ENCODE data around the gene CDC26. TPM values are rescaled to one million over a fixed set of nuclear protein-coding genes. Genes with fewer than 3 reads are reported as not detected.

The CDC26 gene
- total RNA-seq, 1 experiment from 2014 or later, result 22.0 TPM

DNA sequence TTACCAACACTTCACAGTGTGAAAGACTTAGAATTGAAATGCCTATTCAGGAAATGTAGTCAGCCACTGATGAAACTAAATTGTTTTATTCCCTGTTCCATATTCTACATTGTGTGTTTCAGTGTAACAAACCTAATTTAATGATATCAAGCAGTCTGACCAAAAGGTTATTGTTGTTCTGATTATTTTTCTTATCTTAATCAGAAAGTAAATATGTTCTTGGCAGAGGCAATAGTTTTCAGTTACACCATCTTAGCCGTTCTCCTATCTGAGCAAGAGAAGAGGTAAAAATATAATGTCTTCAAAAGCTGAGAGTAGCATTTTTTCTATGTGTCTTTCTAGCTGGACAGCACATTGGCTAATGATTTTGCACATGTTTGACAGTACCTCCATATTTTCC, 17.1 kb downstream of the CDC26 start:
- Histone ChIP-seq H3K9ac (ENCODE audit: low read length) (no peak overlapping the region), H3K27ac (ENCODE audit: low read depth, low read length) (no peak overlapping the region), H3K4me1 (ENCODE audit: control insufficient read depth in 1 of 2, insufficient read depth in 2 of 2, low read length in 2 of 2) (no peaks in the 10 kb centered on the region), H3K4me3 (replicated peaks in 1 of 2; ENCODE audit: low read depth in 1 of 2, low read length in 2 of 2) (no peak overlapping the region), H2AFZ (ENCODE audit: low read depth, low read length, poor library complexity, severe bottlenecking) (no peak overlapping the region), H3K79me2 (ENCODE audit: insufficient read depth, low read length) (no peaks in the 10 kb centered on the region), H3K27me3 (ENCODE audit: insufficient read depth, low read length) (no peaks in the 10 kb centered on the region), H4K20me1 (ENCODE audit: insufficient read depth) (no peaks in the 10 kb centered on the region), H3K9me2 (ENCODE audit: insufficient read depth) (no peaks in the 10 kb centered on the region), H3K4me2 (ENCODE audit: low read length) (no peak overlapping the region), H3K9me3 (ENCODE audit: control insufficient read depth in 1 of 2, insufficient read depth in 1 of 2, low read depth in 1 of 2, low read length in 2 of 2) (no peaks in the 10 kb centered on the region), H3K36me3 (ENCODE audit: control insufficient read depth in 1 of 2, insufficient read depth in 2 of 2, low read length in 2 of 2) (peaks cover 7 to 27% of the 10 kb centered on the region in 2 experiments; a peak in 3 of 4 replicates)
- ChIA-PET RAD21 (ENCODE audit: low non-redundant PET in 1 of 2, low total read pairs in 2 of 2, uncharacterized antibody in 2 of 2, unreplicated experiment in 2 of 2) (no interaction called here), POLR2A (interaction anchor here (1.6 kb wide), 1 partner anchor 9 kb away, joined by 3 read pairs; no protein-coding TSS in a partner anchor), CTCF (no interaction called here)
- intact Hi-C loops (cut with micrococcal nuclease), result no loop called here
- TF ChIP-seq, protein P1, sequence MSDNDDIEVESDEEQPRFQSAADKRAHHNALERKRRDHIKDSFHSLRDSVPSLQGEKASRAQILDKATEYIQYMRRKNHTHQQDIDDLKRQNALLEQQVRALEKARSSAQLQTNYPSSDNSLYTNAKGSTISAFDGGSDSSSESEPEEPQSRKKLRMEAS (IDR thresholded peaks at IDR 0.05), result no peak
- TF ChIP-seq EZH2phosphoT487 (IDR thresholded peaks at IDR 0.05; ENCODE audit: borderline replicate concordance), result no peak
- TF ChIP-seq, protein P2, sequence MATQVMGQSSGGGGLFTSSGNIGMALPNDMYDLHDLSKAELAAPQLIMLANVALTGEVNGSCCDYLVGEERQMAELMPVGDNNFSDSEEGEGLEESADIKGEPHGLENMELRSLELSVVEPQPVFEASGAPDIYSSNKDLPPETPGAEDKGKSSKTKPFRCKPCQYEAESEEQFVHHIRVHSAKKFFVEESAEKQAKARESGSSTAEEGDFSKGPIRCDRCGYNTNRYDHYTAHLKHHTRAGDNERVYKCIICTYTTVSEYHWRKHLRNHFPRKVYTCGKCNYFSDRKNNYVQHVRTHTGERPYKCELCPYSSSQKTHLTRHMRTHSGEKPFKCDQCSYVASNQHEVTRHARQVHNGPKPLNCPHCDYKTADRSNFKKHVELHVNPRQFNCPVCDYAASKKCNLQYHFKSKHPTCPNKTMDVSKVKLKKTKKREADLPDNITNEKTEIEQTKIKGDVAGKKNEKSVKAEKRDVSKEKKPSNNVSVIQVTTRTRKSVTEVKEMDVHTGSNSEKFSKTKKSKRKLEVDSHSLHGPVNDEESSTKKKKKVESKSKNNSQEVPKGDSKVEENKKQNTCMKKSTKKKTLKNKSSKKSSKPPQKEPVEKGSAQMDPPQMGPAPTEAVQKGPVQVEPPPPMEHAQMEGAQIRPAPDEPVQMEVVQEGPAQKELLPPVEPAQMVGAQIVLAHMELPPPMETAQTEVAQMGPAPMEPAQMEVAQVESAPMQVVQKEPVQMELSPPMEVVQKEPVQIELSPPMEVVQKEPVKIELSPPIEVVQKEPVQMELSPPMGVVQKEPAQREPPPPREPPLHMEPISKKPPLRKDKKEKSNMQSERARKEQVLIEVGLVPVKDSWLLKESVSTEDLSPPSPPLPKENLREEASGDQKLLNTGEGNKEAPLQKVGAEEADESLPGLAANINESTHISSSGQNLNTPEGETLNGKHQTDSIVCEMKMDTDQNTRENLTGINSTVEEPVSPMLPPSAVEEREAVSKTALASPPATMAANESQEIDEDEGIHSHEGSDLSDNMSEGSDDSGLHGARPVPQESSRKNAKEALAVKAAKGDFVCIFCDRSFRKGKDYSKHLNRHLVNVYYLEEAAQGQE (IDR thresholded peaks at IDR 0.05; ENCODE audit: low read depth), result no peak
- TF ChIP-seq FOSL1 (IDR thresholded peaks at IDR 0.05; ENCODE audit: low read depth), result no peak
- TF ChIP-seq, protein P3, sequence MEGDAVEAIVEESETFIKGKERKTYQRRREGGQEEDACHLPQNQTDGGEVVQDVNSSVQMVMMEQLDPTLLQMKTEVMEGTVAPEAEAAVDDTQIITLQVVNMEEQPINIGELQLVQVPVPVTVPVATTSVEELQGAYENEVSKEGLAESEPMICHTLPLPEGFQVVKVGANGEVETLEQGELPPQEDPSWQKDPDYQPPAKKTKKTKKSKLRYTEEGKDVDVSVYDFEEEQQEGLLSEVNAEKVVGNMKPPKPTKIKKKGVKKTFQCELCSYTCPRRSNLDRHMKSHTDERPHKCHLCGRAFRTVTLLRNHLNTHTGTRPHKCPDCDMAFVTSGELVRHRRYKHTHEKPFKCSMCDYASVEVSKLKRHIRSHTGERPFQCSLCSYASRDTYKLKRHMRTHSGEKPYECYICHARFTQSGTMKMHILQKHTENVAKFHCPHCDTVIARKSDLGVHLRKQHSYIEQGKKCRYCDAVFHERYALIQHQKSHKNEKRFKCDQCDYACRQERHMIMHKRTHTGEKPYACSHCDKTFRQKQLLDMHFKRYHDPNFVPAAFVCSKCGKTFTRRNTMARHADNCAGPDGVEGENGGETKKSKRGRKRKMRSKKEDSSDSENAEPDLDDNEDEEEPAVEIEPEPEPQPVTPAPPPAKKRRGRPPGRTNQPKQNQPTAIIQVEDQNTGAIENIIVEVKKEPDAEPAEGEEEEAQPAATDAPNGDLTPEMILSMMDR (IDR thresholded peaks at IDR 0.05 in 2 of 3, conservative IDR thresholded peaks at IDR 0.05 in 1 of 3; ENCODE audit: borderline replicate concordance in 1 of 3, insufficient read depth in 1 of 3, low read depth in 2 of 3, low read length in 2 of 3), result no peak
- TF ChIP-seq CEBPB (IDR thresholded peaks at IDR 0.05; ENCODE audit: low read depth), result no peak
- TF ChIP-seq ZFX (IDR thresholded peaks at IDR 0.05), result no peak
- no peak for TF ChIP-seq POLR2AphosphoS5 (IDR thresholded peaks at IDR 0.05; ENCODE audit: low read depth, low read length)
- no peak for TF ChIP-seq RAD21 (IDR thresholded peaks at IDR 0.05; ENCODE audit: low read depth)
- no peak for DNase-seq (ENCODE audit: low read depth, low spot score)
- BruUV-seq (replicated peaks), result no TSS peak
- ATAC-seq, result no peak
